ENCODE data around the gene PPFIA4. TPM values are rescaled to one million over a fixed set of nuclear protein-coding genes. Genes with fewer than 3 reads are reported as not detected.

The PPFIA4 gene
- total RNA-seq, 1 experiment from 2014 or later = 21.1 TPM

DNA sequence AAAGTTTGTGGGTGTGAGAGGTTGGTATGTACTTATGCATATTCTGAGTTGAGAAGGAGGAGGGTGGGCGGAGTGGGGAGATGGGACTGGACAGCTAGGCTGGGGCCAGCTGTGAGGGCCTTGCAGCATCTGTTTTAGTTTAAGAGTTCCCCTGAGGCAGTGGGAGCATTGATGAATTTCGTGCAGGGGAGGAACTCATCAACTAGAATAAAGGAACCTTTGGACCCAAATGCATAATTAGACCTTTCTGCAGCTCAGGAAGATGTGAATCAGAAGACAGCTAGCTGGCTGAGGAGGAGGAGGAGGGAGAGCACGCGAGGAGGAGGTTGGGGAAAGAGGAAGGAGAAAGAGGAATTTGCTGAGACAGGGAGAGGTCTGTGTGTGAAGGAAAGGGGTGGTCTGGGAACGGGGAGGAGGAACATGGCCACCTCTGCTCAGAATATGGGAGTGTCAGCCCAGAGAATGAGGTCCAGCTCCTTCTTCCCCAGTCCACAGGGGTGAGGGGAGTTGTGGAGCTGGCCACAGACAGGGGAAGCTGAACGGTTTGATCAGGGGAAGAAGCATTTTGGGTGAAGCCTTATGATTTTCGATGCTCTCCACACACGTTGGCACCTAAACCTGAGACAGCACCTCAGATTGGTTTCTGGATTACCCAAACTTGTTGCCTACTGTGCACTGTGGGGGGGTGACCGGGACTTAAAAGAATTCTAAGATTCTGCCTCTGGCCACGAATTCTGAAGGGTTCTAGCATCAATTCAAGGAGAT, 31.8 kb downstream of the PPFIA4 start (continued):
- TF ChIP-seq, protein P1, sequence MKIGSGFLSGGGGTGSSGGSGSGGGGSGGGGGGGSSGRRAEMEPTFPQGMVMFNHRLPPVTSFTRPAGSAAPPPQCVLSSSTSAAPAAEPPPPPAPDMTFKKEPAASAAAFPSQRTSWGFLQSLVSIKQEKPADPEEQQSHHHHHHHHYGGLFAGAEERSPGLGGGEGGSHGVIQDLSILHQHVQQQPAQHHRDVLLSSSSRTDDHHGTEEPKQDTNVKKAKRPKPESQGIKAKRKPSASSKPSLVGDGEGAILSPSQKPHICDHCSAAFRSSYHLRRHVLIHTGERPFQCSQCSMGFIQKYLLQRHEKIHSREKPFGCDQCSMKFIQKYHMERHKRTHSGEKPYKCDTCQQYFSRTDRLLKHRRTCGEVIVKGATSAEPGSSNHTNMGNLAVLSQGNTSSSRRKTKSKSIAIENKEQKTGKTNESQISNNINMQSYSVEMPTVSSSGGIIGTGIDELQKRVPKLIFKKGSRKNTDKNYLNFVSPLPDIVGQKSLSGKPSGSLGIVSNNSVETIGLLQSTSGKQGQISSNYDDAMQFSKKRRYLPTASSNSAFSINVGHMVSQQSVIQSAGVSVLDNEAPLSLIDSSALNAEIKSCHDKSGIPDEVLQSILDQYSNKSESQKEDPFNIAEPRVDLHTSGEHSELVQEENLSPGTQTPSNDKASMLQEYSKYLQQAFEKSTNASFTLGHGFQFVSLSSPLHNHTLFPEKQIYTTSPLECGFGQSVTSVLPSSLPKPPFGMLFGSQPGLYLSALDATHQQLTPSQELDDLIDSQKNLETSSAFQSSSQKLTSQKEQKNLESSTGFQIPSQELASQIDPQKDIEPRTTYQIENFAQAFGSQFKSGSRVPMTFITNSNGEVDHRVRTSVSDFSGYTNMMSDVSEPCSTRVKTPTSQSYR (CRISPR knock-in tag; IDR thresholded peaks at IDR 0.05) = no peak
- TF ChIP-seq PRRX2 (CRISPR knock-in tag; IDR thresholded peaks at IDR 0.05) (no peak), OVOL2 (CRISPR knock-in tag; IDR thresholded peaks at IDR 0.05; ENCODE audit: borderline replicate concordance) (no peak), CBFB (CRISPR knock-in tag; IDR thresholded peaks at IDR 0.05; ENCODE audit: low read depth) (no peak), ETV6 (CRISPR knock-in tag; IDR thresholded peaks at IDR 0.05) (no peak), NR1H2 (CRISPR knock-in tag; IDR thresholded peaks at IDR 0.05) (no peak)

DNA sequence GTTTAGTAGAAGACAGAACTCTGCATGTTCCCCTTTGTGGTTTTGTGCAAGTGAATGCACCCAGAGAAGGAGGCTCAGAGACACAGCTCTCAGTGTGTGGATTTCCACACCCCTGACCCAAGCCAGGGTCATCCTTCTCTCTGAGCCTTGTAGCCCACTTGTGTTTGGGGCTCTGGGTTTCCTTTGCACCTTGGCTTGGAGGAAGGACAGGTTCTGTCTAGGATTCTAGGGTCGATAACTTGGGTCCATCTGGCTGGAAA, 32.3 kb downstream of the PPFIA4 start:
- Mint-ChIP-seq H3K4me3 (no peak overlapping the region), H3K9me3 (peaks cover 5% of the 10 kb centered on the region), H3K36me3 (peaks cover 39% of the 10 kb centered on the region), H3K27ac (no peak overlapping the region), H3K27me3 (ENCODE audit: low read depth) (no peaks in the 10 kb centered on the region), H3K4me1 (peaks cover 29% of the 10 kb centered on the region)
- POLR2A ChIA-PET = no interaction called here
- ATAC-seq (no peak), DNase-seq (ENCODE audit: low spot score) (no peak)
- CTCF ChIA-PET = interaction anchor here (1.1 to 11.5 kb wide), 5 partner anchors 17 to 209 kb away, joined by 3 to 412 read pairs (median 5); no protein-coding TSS in a partner anchor
- no peak for TF ChIP-seq ZBTB21 (CRISPR knock-in tag; IDR thresholded peaks at IDR 0.05; ENCODE audit: borderline replicate concordance)
- no peak for TF ChIP-seq TP53 (CRISPR knock-in tag; IDR thresholded peaks at IDR 0.05)
- no peak for TF ChIP-seq NFATC4 (CRISPR knock-in tag; IDR thresholded peaks at IDR 0.05)
- TF ChIP-seq, protein P2, sequence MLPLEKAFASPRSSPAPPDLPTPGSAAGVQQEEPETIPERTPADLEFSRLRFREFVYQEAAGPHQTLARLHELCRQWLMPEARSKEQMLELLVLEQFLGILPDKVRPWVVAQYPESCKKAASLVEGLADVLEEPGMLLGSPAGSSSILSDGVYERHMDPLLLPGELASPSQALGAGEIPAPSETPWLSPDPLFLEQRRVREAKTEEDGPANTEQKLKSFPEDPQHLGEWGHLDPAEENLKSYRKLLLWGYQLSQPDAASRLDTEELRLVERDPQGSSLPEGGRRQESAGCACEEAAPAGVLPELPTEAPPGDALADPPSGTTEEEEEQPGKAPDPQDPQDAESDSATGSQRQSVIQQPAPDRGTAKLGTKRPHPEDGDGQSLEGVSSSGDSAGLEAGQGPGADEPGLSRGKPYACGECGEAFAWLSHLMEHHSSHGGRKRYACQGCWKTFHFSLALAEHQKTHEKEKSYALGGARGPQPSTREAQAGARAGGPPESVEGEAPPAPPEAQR (CRISPR knock-in tag; IDR thresholded peaks at IDR 0.05) = no peak
- no peak for TF ChIP-seq NFE2L1 (CRISPR knock-in tag; IDR thresholded peaks at IDR 0.05)
- TF ChIP-seq CREM (CRISPR knock-in tag; IDR thresholded peaks at IDR 0.05) = no peak
- TF ChIP-seq, protein P3, sequence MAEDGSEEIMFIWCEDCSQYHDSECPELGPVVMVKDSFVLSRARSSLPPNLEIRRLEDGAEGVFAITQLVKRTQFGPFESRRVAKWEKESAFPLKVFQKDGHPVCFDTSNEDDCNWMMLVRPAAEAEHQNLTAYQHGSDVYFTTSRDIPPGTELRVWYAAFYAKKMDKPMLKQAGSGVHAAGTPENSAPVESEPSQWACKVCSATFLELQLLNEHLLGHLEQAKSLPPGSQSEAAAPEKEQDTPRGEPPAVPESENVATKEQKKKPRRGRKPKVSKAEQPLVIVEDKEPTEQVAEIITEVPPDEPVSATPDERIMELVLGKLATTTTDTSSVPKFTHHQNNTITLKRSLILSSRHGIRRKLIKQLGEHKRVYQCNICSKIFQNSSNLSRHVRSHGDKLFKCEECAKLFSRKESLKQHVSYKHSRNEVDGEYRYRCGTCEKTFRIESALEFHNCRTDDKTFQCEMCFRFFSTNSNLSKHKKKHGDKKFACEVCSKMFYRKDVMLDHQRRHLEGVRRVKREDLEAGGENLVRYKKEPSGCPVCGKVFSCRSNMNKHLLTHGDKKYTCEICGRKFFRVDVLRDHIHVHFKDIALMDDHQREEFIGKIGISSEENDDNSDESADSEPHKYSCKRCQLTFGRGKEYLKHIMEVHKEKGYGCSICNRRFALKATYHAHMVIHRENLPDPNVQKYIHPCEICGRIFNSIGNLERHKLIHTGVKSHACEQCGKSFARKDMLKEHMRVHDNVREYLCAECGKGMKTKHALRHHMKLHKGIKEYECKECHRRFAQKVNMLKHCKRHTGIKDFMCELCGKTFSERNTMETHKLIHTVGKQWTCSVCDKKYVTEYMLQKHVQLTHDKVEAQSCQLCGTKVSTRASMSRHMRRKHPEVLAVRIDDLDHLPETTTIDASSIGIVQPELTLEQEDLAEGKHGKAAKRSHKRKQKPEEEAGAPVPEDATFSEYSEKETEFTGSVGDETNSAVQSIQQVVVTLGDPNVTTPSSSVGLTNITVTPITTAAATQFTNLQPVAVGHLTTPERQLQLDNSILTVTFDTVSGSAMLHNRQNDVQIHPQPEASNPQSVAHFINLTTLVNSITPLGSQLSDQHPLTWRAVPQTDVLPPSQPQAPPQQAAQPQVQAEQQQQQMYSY (CRISPR knock-in tag; IDR thresholded peaks at IDR 0.05) = no peak
- no peak for TF ChIP-seq OVOL2 (CRISPR knock-in tag; IDR thresholded peaks at IDR 0.05; ENCODE audit: borderline replicate concordance)
- TF ChIP-seq, protein P4, sequence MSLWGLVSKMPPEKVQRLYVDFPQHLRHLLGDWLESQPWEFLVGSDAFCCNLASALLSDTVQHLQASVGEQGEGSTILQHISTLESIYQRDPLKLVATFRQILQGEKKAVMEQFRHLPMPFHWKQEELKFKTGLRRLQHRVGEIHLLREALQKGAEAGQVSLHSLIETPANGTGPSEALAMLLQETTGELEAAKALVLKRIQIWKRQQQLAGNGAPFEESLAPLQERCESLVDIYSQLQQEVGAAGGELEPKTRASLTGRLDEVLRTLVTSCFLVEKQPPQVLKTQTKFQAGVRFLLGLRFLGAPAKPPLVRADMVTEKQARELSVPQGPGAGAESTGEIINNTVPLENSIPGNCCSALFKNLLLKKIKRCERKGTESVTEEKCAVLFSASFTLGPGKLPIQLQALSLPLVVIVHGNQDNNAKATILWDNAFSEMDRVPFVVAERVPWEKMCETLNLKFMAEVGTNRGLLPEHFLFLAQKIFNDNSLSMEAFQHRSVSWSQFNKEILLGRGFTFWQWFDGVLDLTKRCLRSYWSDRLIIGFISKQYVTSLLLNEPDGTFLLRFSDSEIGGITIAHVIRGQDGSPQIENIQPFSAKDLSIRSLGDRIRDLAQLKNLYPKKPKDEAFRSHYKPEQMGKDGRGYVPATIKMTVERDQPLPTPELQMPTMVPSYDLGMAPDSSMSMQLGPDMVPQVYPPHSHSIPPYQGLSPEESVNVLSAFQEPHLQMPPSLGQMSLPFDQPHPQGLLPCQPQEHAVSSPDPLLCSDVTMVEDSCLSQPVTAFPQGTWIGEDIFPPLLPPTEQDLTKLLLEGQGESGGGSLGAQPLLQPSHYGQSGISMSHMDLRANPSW (CRISPR knock-in tag; conservative IDR thresholded peaks at IDR 0.05; ENCODE audit: low read depth) = no peak
- no peak for TF ChIP-seq ZNF416 (CRISPR knock-in tag; IDR thresholded peaks at IDR 0.05)
- no peak for TF ChIP-seq ZNF396 (CRISPR knock-in tag; IDR thresholded peaks at IDR 0.05; ENCODE audit: borderline replicate concordance)
- no peak for TF ChIP-seq NR3C1 (CRISPR knock-in tag; conservative IDR thresholded peaks at IDR 0.05; ENCODE audit: low read depth)
- TF ChIP-seq, protein P5, sequence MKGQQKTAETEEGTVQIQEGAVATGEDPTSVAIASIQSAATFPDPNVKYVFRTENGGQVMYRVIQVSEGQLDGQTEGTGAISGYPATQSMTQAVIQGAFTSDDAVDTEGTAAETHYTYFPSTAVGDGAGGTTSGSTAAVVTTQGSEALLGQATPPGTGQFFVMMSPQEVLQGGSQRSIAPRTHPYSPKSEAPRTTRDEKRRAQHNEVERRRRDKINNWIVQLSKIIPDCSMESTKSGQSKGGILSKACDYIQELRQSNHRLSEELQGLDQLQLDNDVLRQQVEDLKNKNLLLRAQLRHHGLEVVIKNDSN (CRISPR knock-in tag; IDR thresholded peaks at IDR 0.05) = no peak
- TF ChIP-seq, protein P6, sequence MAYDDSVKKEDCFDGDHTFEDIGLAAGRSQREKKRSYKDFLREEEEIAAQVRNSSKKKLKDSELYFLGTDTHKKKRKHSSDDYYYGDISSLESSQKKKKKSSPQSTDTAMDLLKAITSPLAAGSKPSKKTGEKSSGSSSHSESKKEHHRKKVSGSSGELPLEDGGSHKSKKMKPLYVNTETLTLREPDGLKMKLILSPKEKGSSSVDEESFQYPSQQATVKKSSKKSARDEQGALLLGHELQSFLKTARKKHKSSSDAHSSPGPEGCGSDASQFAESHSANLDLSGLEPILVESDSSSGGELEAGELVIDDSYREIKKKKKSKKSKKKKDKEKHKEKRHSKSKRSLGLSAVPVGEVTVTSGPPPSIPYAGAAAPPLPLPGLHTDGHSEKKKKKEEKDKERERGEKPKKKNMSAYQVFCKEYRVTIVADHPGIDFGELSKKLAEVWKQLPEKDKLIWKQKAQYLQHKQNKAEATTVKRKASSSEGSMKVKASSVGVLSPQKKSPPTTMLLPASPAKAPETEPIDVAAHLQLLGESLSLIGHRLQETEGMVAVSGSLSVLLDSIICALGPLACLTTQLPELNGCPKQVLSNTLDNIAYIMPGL (CRISPR knock-in tag; IDR thresholded peaks at IDR 0.05) = no peak
- TF ChIP-seq, protein P7, sequence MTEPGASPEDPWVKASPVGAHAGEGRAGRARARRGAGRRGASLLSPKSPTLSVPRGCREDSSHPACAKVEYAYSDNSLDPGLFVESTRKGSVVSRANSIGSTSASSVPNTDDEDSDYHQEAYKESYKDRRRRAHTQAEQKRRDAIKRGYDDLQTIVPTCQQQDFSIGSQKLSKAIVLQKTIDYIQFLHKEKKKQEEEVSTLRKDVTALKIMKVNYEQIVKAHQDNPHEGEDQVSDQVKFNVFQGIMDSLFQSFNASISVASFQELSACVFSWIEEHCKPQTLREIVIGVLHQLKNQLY (CRISPR knock-in tag; IDR thresholded peaks at IDR 0.05) = no peak
